Measurements from ENCODE around the gene C19orf81. TPM values are rescaled to one million over a fixed set of nuclear protein-coding genes. Genes with fewer than 3 reads are reported as not detected.

Gene C19orf81
- total and polyA plus RNA-seq, 2 of the 4 experiments (the other 2 are of a cell fraction) = 0.31 TPM; not detected in 1

DNA sequence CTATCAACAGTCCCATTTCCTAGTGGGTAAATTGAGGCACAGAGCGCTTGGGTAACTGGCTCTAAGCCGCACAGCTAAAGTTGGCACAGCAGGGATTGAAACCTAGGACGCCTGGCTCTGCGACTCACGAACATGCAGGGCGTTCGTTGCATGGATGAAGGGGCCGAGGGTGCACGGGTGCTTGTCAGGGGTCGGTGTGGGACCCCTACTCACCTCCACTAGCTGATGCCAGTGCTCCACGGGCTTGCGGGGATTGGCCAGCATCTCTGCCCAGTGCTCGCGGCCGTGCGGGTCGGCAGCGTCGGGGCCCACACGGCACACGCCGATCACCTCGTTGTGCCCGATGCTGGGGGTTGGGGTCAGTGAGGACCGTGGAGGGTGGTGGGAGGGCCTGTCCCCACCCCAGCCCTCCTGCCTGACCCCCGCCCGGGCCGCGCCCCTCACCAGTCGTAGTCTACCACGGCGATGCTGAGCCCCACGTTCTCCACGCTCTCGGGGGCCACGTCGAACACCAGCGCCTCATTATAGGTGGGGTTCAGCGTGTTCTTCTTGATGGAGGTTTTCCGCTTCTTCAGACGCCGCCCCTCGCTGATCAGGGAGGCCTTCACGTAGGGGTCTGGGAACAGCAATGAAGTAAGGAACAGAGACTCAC is 24.2 kb upstream of the C19orf81 start:
- H3K27me3 ChIP-seq (ENCODE audit: control insufficient read depth, insufficient read depth, low read length) = no peaks in the 10 kb centered on the region
- no peak overlapping the region for H3K56ac ChIP-seq (ENCODE audit: extremely low read depth, insufficient read depth, low read length)
- H4K20me1 ChIP-seq (ENCODE audit: insufficient read depth, low read length) = no peaks in the 10 kb centered on the region
- in situ Hi-C loops (cut with MboI; ENCODE audit: low sequenced_read_pairs) (no loop called here), intact Hi-C loops (cut with micrococcal nuclease) (no loop called here), dilution Hi-C loops (cut with HindIII; ENCODE audit: low sequenced_read_pairs, unreplicated experiment) (no loop called here)
- no peak overlapping the region for H3K23ac ChIP-seq (ENCODE audit: low read depth, low read length)
- no peak overlapping the region for H3K9ac ChIP-seq (ENCODE audit: low read depth, low read length)
- no peak overlapping the region for H2AK5ac ChIP-seq (ENCODE audit: low read depth, low read length)
- H2AK9ac ChIP-seq (replicated peaks; ENCODE audit: low read depth, low read length, poor library complexity) = no peak overlapping the region
- no peaks in the 10 kb centered on the region for H3K9me1 ChIP-seq (ENCODE audit: insufficient read depth, low read length)
- H3K4me3 ChIP-seq (ENCODE audit: insufficient read depth, low read depth, low read length) = no peak overlapping the region
- TF ChIP-seq POLR2A (IDR thresholded peaks at IDR 0.05; ENCODE audit: low read depth, low read length) = no peak
- no peak for TF ChIP-seq NFE2L2 (IDR thresholded peaks at IDR 0.05; ENCODE audit: low read depth, low read length)
- no peak for TF ChIP-seq FOS (IDR thresholded peaks at IDR 0.05; ENCODE audit: low read depth, low read length)
- TF ChIP-seq MAFK (IDR thresholded peaks at IDR 0.05; ENCODE audit: low read depth, low read length) = no peak
- TF ChIP-seq, protein P1, sequence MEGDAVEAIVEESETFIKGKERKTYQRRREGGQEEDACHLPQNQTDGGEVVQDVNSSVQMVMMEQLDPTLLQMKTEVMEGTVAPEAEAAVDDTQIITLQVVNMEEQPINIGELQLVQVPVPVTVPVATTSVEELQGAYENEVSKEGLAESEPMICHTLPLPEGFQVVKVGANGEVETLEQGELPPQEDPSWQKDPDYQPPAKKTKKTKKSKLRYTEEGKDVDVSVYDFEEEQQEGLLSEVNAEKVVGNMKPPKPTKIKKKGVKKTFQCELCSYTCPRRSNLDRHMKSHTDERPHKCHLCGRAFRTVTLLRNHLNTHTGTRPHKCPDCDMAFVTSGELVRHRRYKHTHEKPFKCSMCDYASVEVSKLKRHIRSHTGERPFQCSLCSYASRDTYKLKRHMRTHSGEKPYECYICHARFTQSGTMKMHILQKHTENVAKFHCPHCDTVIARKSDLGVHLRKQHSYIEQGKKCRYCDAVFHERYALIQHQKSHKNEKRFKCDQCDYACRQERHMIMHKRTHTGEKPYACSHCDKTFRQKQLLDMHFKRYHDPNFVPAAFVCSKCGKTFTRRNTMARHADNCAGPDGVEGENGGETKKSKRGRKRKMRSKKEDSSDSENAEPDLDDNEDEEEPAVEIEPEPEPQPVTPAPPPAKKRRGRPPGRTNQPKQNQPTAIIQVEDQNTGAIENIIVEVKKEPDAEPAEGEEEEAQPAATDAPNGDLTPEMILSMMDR (conservative IDR thresholded peaks at IDR 0.05; ENCODE audit: low read depth, low read length) = no peak
- H3K4me2 ChIP-seq (ENCODE audit: low read depth, low read length) = no peak overlapping the region
- no peak overlapping the region for H4K8ac ChIP-seq (ENCODE audit: low read depth in 2 of 2, low read length in 2 of 2)
- H2BK5ac ChIP-seq (ENCODE audit: low read depth, low read length, poor library complexity, severe bottlenecking) = no peak overlapping the region
- H2AFZ ChIP-seq (replicated peaks; ENCODE audit: low read length, poor library complexity) = no peak overlapping the region
- no TSS peak for BruUV-seq (replicated peaks)
- no peak for ATAC-seq (ENCODE audit: low read depth)
- H2BK15ac ChIP-seq (ENCODE audit: low read depth, low read length) = no peak overlapping the region
- H4K5ac ChIP-seq (ENCODE audit: low read depth, low read length) = no peak overlapping the region
- 80% methylated on average over 11 of the region's 44 CpGs; no CpG with 5 or more reads in 1 of the 2 experiments for WGBS, 2 experiments (ENCODE audit: extremely low coverage in 2 of 2, insufficient read length in 1 of 2)
- H2BK120ac ChIP-seq (ENCODE audit: low read depth, low read length) = no peak overlapping the region
- no peaks in the 10 kb centered on the region for H3K79me1 ChIP-seq (ENCODE audit: low read depth in 1 of 2, low read length in 2 of 2)
- H3K4ac ChIP-seq (ENCODE audit: low read depth, low read length) = no peak overlapping the region
- no peak overlapping the region for H3K27ac ChIP-seq (ENCODE audit: insufficient read depth, low read length)
- ChIA-PET CTCF (no interaction called here), POLR2A (ENCODE audit: unreplicated experiment) (no interaction called here)
- H4K91ac ChIP-seq (ENCODE audit: insufficient read depth, low read depth, low read length) = no peak overlapping the region
- no peaks in the 10 kb centered on the region for H3K36me3 ChIP-seq (ENCODE audit: control insufficient read depth, insufficient read depth, low read length)
- no peak overlapping the region for H2BK20ac ChIP-seq (ENCODE audit: low read depth, low read length)
- H3K4me1 ChIP-seq (ENCODE audit: control insufficient read depth, insufficient read depth, low read length) = no peaks in the 10 kb centered on the region
- H3K14ac ChIP-seq (replicated peaks; ENCODE audit: low read depth, low read length) = no peak overlapping the region
- no peak overlapping the region for H3K18ac ChIP-seq (ENCODE audit: low read depth, low read length)
- H3K9me3 ChIP-seq (ENCODE audit: control insufficient read depth, insufficient read depth, low read length) = no peaks in the 10 kb centered on the region
- no peak for DNase-seq
